ENCODE measurements around the gene PID1.
"Not testable (repeated sequence)": the region's sequence is repeated elsewhere in the genome, so short reads cannot be mapped to it uniquely, and the experiment has no call there.

Gene PID1

GRCh38 chr2:229206548-229206947, 64.5 kb downstream of the PID1 start:
- no peak for DNase-seq

GRCh38 chr2:229205704-229206103, 65.4 kb downstream of the PID1 start:
- no peak for DNase-seq

- DNase-seq: no peak
These were observed 68.4 kb downstream of the PID1 start for GRCh38 chr2:229202646-229203045.

GRCh38 chr2:229201521-229201920, 69.6 kb downstream of the PID1 start:
- no peak for DNase-seq

- DNase-seq: no peak
These were observed 71.8 kb downstream of the PID1 start for GRCh38 chr2:229199267-229199666.

GRCh38 chr2:229196448-229196847, 74.6 kb downstream of the PID1 start:
- DNase-seq: no peak

- DNase-seq: no peak
These were observed 75.6 kb downstream of the PID1 start for GRCh38 chr2:229195346-229195947.

GRCh38 chr2:229193281-229193680, 77.8 kb downstream of the PID1 start:
- no peak for DNase-seq

GRCh38 chr2:229191413-229191812, 79.7 kb downstream of the PID1 start:
- no peak for DNase-seq

GRCh38 chr2:229187123-229187522, 84.0 kb downstream of the PID1 start:
- DNase-seq: not testable (repeated sequence)

- no peak for DNase-seq
These were observed 89.4 kb downstream of the PID1 start for GRCh38 chr2:229181641-229182040.

GRCh38 chr2:229180658-229181057, 90.4 kb downstream of the PID1 start:
- DNase-seq: no peak

GRCh38 chr2:229179628-229180027, 91.5 kb downstream of the PID1 start:
- no peak for DNase-seq

GRCh38 chr2:229178706-229179105, 92.4 kb downstream of the PID1 start:
- DNase-seq: no peak

GRCh38 chr2:229178117-229178516, 93.0 kb downstream of the PID1 start:
- DNase-seq: no peak

GRCh38 chr2:229176136-229176535, 95.0 kb downstream of the PID1 start:
- no peak for DNase-seq

GRCh38 chr2:229175497-229175863, 95.6 kb downstream of the PID1 start:
- no peak for DNase-seq

GRCh38 chr2:229174794-229175496, 96.1 kb downstream of the PID1 start:
- no peak for DNase-seq

- DNase-seq: no peak
These were observed 97.2 kb downstream of the PID1 start for GRCh38 chr2:229173825-229174359.

GRCh38 chr2:229170916-229171315, 100.2 kb downstream of the PID1 start:
- DNase-seq: no peak

GRCh38 chr2:229170171-229170570, 100.9 kb downstream of the PID1 start:
- DNase-seq: no peak

GRCh38 chr2:229169751-229170150, 101.3 kb downstream of the PID1 start:
- no peak for DNase-seq

GRCh38 chr2:229164545-229165249, 106.4 kb downstream of the PID1 start:
- DNase-seq: no peak

- no peak for DNase-seq
These were observed 107.2 kb downstream of the PID1 start for GRCh38 chr2:229163893-229164292.

Measured in stimulated activated CD4-positive, alpha-beta T cell treated with anti-CD3 and anti-CD28 coated beads, Interleukin-12 subunit alpha, Interleukin-12 subunit beta, amount 100 ng/mL, for 4 hours (primary cell).